Tibial nerve (tissue), 4 donors: ENCODE results near the gene PTPRA.

Source experiments
- EP300 ChIP-seq, 2 donors: sonication (generic); formaldehyde crosslinking; IDR thresholded peaks; one replicate each; pipeline ENCODE4 v1.6.1; 2017; ENCODE audit warnings: antibody characterized with exemption in 2 of 2, mild to moderate bottlenecking in 1 of 2
- POLR2A ChIP-seq, 2 donors: fragments of 450-650 bp; IDR thresholded peaks; one replicate each; pipeline ENCODE4 v1.6.1; 2017; ENCODE audit warnings: antibody characterized with exemption in 2 of 2, mild to moderate bottlenecking in 2 of 2, moderate library complexity in 2 of 2
- TF ChIP-seq, protein P1 (sequence below), 5 experiments: fragments of 200-600 bp in 3 of 5; fragments of 450-650 bp in 2 of 5; sonication (generic) in 3 of 5; IDR thresholded peaks; one replicate each; pipeline ENCODE4 v1.5.1; 2016 to 2019; ENCODE audit warnings: antibody characterized with exemption in 5 of 5, mild to moderate bottlenecking in 3 of 5, moderate library complexity in 2 of 5

DNA sequence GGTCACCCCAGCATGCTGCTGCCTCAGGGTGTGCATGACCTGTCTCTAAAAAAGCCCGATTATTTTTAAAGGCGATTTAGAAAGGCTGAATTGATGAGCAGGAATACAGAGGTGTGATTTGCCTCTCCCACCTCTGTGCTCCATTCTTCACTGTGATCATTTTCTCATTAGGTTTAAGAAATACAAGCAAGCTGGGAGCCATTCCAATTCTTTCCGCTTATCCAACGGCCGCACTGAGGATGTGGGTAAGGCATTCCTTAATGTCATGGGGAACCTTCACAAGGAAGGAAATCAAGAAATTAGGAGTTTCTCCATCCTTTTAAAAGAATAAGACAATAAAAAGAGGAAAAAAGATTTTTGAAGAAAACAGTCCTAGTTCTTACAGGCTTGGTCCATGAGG, 114.6 kb downstream of the PTPRA start:
- TF ChIP-seq, protein P1, sequence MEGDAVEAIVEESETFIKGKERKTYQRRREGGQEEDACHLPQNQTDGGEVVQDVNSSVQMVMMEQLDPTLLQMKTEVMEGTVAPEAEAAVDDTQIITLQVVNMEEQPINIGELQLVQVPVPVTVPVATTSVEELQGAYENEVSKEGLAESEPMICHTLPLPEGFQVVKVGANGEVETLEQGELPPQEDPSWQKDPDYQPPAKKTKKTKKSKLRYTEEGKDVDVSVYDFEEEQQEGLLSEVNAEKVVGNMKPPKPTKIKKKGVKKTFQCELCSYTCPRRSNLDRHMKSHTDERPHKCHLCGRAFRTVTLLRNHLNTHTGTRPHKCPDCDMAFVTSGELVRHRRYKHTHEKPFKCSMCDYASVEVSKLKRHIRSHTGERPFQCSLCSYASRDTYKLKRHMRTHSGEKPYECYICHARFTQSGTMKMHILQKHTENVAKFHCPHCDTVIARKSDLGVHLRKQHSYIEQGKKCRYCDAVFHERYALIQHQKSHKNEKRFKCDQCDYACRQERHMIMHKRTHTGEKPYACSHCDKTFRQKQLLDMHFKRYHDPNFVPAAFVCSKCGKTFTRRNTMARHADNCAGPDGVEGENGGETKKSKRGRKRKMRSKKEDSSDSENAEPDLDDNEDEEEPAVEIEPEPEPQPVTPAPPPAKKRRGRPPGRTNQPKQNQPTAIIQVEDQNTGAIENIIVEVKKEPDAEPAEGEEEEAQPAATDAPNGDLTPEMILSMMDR (IDR thresholded peaks at IDR 0.05): no peak
- TF ChIP-seq EP300 (IDR thresholded peaks at IDR 0.05): no peak
- no peak for TF ChIP-seq POLR2A (IDR thresholded peaks at IDR 0.05)
